ENCODE data around the gene TBK1. TPM values are rescaled to one million over a fixed set of nuclear protein-coding genes. Genes with fewer than 3 reads are reported as not detected.
"Not testable (repeated sequence)": the region's sequence is repeated elsewhere in the genome, so short reads cannot be mapped to it uniquely, and the experiment has no call there.

TBK1 gene
- total RNA-seq, 1 donor from 2014 or later, result 29.0 TPM

DNA sequence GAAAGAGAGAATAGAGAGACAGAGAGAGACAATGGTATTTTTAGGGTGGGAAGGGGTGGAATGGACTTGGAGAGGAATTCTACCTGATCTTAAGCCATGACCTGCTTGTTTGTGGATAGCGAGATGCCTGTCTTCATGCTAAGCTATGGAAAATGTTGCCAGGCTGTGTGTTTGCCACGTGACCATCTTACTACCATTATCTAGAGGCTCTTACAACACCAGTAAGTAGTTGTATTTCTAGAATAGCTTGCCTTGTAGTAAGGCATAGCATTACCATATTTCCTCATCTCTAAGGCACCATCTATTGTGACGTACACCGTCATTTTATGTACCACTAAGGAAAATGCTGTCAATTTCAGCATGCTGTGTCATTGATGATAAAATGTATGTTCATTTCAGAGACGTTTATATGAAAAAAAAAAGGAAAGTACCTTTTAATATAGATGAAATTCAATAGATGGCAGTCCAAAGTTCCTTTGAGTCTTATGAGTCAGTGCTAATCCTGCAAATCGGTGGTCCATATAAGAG is 82.8 kb downstream of the TBK1 start:
- no peak for DNase-seq (ENCODE audit: extremely low spot score in 2 of 2)
- no peaks in the 10 kb centered on the region for H3K9me3 ChIP-seq
- intact Hi-C loops (cut with DNase I), result no loop called here
- no peaks in the 10 kb centered on the region for H3K4me1 ChIP-seq
- H3K36me3 ChIP-seq, result no peaks in the 10 kb centered on the region
- H3K4me3 ChIP-seq, result no peak overlapping the region
- H3K27ac ChIP-seq, result no peak overlapping the region
- no peaks in the 10 kb centered on the region for H3K27me3 ChIP-seq
- TF ChIP-seq CTCF (IDR thresholded peaks at IDR 0.05), result no peak
- TF ChIP-seq POLR2A (IDR thresholded peaks at IDR 0.05), result no peak
- TF ChIP-seq POLR2AphosphoS5 (IDR thresholded peaks at IDR 0.05; ENCODE audit: insufficient read depth in 1 of 2, low read depth in 1 of 2), result no peak

GRCh38 chr12:64538121-64538520 is 86.2 kb downstream of the TBK1 start:
- no peaks in the 10 kb centered on the region for H3K9me3 ChIP-seq
- no peak overlapping the region for H3K4me3 ChIP-seq
- no peak for TF ChIP-seq CTCF (IDR thresholded peaks at IDR 0.05)
- H3K4me1 ChIP-seq, result no peaks in the 10 kb centered on the region
- no peaks in the 10 kb centered on the region for H3K27me3 ChIP-seq
- no peak overlapping the region for H3K27ac ChIP-seq
- no peaks in the 10 kb centered on the region for H3K36me3 ChIP-seq
- intact Hi-C loops (cut with DNase I), result no loop called here
- no peak for DNase-seq (ENCODE audit: extremely low spot score in 2 of 2)

- H3K27ac ChIP-seq; H3K4me1 ChIP-seq; H3K9me3 ChIP-seq; H3K36me3 ChIP-seq; intact Hi-C loops (cut with DNase I); H3K4me3 ChIP-seq; DNase-seq (ENCODE audit: extremely low spot score in 2 of 2); H3K27me3 ChIP-seq: not testable (repeated sequence)
These were observed 90.6 kb downstream of the TBK1 start for GRCh38 chr12:64542409-64543047.

GRCh38 chr12:64544371-64545080 is 92.6 kb downstream of the TBK1 start:
- H3K27ac ChIP-seq, result no peak overlapping the region
- H3K27me3 ChIP-seq, result no peaks in the 10 kb centered on the region
- H3K4me3 ChIP-seq, result no peak overlapping the region
- no peaks in the 10 kb centered on the region for H3K4me1 ChIP-seq
- no peak for DNase-seq (ENCODE audit: extremely low spot score in 2 of 2)
- H3K9me3 ChIP-seq, result no peaks in the 10 kb centered on the region
- H3K36me3 ChIP-seq, result no peaks in the 10 kb centered on the region
- intact Hi-C loops (cut with DNase I), result no loop called here
- TF ChIP-seq POLR2AphosphoS5 (IDR thresholded peaks at IDR 0.05; ENCODE audit: insufficient read depth in 1 of 2, low read depth in 1 of 2) (no peak), CTCF (IDR thresholded peaks at IDR 0.05) (no peak), POLR2A (IDR thresholded peaks at IDR 0.05) (no peak)

- H3K27ac ChIP-seq, result no peak overlapping the region
- H3K27me3 ChIP-seq, result no peaks in the 10 kb centered on the region
- TF ChIP-seq POLR2A (IDR thresholded peaks at IDR 0.05) (no peak), POLR2AphosphoS5 (IDR thresholded peaks at IDR 0.05; ENCODE audit: insufficient read depth in 1 of 2, low read depth in 1 of 2) (no peak), CTCF (IDR thresholded peaks at IDR 0.05) (no peak)
- H3K36me3 ChIP-seq, result no peaks in the 10 kb centered on the region
- peaks cover 4% of the 10 kb centered on the region for H3K4me1 ChIP-seq
- no peaks in the 10 kb centered on the region for H3K9me3 ChIP-seq
- intact Hi-C loops (cut with DNase I), result no loop called here
- DNase-seq (ENCODE audit: extremely low spot score in 2 of 2), result no peak
- no peak overlapping the region for H3K4me3 ChIP-seq
These were observed 93.1 kb downstream of the TBK1 start for GRCh38 chr12:64545081-64545382.
